HL-60 (cell line): ENCODE data around the gene CDC6.

Source experiments
- CTCF ChIP-seq: IDR thresholded peaks from one replicate; pipeline ENCODE4 v1.5.1; 2011; ENCODE audit warnings: low read length, control low read depth, inconsistent platforms; ENCODE audit not compliant: insufficient read depth
- GABPA ChIP-seq: IDR thresholded peaks from 2 replicates; pipeline ENCODE4 v1.6.1; 2012; ENCODE audit warnings: low read depth
- POLR2AphosphoS5 ChIP-seq: IDR thresholded peaks from 2 replicates; pipeline ENCODE4 v1.6.1; 2012; ENCODE audit warnings: low read depth
- SPI1 ChIP-seq: IDR thresholded peaks from 2 replicates; pipeline ENCODE4 v1.6.1; 2012; ENCODE audit warnings: low read depth, mild to moderate bottlenecking, borderline replicate concordance

GRCh38 chr17:40259505-40259904 is 28.2 kb upstream of the CDC6 start:
- no peak for TF ChIP-seq CTCF
- TF ChIP-seq GABPA = no peak
- TF ChIP-seq POLR2AphosphoS5 = no peak
- TF ChIP-seq SPI1 = no peak
